GM19372 (cell line): ENCODE data around the gene WDFY1.
A peak's percentile ranks its signal among the peaks of the same experiment; 100 is the strongest.

ENCODE experiments used
- ATAC-seq: cut with Tn5 transposase; IDR thresholded peaks from one replicate; pipeline ENCODE4 v1.9.1; 2021; ENCODE audit warnings: mild to moderate bottlenecking, low read depth, moderate library complexity; ENCODE audit not compliant: unreplicated experiment

The WDFY1 gene

DNA sequence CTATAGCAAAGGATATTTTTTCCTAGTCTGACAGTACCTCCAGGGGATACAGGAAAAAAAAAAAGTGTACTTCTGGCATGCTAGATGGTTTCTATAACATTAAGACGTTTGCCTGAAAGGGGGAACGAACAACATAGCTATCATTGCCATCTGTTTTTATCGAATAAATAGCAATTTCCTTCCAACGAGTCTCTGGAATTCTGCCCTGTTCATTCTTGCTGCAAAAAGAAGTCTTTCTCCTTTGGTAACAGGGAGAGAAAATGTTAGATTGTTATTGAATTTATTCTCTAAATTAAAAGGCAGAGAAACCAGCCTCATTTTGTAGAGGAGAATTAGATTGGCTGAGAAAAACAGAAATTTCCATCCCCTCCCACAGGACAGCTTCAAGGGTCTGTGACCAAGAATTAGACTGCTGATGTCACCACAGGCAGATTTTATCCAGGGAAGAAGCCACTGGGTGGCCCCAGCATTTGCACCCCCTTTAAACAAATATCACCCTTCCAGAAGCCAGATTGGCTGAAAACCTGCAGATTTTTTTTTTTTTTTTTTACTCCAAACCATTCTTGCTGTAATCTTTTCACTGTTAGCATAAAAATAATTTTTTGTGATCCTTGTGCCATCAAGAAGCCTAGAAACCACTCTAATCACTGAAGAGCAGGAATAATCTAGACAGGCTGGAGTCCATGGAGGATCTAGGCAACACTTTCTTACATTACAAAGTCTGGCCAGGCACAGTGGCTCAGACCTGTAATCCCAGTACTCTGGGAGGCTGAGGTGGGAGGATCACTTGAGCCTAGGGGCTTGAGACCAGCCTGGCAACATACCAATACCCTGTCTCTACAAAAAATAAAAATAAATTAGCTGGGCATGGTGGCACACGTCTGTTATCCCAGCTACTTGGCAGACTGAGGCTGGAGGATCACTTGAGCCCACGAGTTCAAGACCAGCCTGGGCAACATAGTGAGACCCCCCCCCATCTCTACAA lies 12.0 kb downstream of the WDFY1 start:
- ATAC-seq = no peak

DNA sequence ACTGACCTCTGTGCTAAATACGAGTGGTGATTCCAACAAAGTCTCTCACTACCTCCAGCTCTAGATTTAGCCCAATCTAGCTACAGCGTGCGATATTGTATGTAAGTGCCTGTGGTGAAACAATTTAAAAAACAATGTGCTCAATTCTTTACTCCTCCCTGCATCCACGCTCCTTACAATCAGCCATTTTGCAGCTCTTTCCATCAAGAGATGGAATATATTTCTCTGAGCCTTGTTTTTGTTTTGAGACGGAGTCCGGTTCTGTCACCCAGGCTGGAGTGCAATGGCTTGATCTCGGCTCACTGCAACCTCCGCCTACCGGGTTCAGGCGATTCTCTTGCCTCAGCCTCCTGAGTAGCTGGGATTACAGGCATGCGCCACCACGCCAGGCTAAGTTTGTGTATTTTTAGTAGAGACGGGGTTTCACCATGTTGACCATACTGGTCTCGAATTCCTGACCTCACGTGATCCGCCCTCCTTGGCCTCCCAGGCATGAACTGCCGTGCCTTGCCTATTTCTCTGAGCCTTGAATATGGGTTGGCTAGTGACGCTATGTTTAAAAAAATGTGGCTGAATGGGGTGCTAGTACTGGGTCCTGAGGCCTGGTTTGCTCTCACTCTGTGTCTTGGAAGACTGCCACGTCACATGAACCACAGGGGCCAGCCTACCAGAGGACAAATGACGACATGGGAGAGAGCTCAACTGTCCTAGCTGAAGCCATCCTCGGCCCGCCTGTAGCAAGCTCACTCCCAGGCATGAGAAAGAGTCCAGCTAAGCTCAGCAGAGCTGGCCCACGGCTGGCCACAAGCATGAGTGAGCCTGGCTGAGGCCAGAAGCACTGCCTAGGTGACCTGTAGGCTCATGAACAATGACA lies 14.8 kb downstream of the WDFY1 start:
- ATAC-seq = no peak

DNA sequence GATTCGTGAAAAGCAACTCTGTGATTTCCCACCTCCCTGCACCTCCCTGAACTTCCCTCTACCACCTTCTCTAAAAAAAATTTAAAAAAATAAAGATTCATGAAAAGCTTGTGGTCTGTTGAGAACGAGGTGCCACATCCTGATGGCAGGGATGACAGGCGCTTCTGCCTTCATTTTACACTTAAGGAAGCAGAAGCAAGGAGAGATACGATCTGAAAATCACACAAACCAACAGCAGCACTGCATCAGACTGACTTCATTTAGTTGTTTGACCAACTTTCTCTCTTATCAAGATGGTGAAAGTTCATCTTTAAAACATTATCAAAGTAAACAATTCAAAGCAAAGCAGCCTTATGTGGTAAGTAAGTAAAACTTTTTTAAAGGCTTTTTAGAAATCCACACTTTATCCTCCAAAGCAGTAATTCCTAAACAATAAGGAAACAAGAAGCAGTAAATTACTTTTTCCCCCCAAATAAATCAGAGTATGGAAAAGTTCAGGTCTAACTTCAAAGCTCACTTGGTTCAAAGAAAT lies 15.5 kb downstream of the WDFY1 start:
- ATAC-seq = no peak

DNA sequence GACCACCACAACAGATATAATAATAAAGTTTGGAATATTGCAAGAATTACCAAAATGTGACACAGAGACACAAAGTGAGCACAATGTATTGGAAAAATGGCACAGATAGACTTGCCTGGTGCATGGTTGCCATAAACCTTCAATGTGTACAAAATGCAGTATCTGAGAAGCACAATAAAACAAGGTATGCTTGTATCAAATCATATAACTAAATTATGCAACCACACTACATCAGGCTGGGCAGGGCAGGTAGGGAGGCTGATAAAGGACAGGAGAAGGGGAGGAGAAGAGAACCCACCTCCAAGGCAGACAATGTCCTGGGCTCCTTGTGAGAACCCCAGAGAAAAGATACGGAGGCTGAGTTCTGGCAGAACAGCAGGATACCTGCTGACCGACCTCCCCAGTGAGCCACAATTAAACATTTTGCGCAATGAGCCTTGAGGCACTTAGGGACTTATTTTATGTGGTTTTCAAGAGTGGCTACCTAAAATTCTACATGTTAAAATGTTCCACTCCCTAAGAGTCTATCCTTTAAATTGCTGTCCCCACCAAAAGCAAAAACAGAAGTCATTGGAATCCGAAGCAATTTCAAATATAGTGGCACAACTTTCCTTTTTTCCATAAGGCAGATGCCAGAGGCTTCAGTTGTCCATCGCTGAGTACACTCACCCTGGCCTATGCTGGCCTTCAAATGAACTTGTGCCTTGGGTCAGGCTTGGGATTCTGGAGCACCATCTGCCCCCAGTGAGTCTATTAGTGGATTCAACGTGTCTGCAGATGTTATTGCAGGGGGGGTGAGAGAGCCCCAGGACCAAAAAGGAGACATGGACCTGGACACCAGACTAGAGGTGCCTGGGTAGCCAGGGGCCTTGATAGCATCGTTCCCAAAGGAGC lies 16.8 kb downstream of the WDFY1 start:
- ATAC-seq = no peak

DNA sequence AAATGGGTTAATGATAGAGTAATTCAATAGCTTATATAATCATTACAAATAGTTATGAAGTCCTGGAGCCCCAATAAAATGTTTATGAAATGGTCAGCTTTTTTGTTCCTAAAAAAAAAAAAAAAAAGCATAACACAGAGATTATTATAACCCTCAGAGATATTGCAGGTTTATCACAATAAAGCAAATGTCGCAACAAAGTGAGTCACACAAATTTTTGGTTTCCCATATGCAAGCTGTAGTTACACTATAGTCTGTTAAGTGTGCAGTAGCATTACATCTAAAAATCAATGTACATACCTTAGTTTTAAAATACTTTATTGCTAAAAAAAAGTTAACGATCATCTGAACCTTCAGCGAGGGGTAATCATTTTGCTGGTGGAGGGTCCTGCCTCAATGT lies 20.0 kb downstream of the WDFY1 start:
- no peak for ATAC-seq

DNA sequence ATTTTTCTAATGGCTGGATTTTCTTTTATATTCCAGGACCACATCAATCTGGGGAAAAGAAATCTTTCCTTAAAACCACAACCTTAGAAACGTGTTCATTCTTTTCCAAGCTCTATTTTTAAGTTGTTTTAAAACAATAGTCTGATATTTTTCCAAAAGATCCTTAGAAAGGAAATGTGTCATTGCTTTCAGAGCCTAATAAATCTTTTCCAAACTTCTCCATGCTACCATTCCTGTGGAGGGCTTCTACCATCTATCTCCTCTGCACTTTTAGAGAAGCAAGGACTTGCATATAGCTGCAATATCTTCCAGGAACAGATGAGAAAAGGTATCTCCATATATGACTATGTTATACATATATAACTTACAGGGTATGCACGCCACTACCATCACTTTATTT lies 21.2 kb downstream of the WDFY1 start:
- ATAC-seq = no peak

DNA sequence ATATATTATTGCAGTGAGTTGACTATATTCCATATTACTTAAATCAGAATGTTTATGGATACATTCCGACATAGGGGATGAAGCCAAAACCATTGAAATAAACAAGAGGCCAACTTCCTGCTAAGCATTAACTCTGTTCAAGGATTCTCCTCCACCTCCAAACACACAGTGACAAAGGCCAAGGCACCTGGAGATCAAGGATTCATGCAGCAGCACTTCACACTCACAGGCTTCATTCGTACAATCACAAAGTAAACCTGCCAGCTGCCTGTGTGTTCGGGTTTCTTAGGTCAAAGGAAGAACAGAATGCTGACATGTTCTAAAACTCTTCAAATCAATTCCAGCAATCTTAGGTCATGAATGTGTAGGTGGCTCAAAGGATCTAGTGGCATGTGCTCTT lies 22.8 kb downstream of the WDFY1 start:
- ATAC-seq = no peak

DNA sequence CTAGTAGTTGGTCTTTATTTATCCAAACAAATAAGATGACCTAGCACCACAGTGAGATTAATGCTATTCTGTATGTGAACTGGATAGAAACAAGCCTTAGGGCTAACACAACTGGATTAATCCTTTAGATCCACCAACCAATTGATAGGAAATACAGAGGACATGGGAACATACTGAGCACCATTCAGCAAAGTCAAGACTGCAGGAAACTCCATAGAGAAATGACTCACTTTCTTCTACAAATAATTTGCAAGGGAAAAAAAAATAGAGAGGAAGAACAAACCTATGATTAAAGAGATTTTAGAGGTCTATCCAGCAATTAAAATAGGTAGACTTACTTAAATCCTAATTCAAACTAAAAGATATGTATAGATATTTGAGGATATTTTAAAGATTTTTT lies 23.9 kb downstream of the WDFY1 start:
- no peak for ATAC-seq

DNA sequence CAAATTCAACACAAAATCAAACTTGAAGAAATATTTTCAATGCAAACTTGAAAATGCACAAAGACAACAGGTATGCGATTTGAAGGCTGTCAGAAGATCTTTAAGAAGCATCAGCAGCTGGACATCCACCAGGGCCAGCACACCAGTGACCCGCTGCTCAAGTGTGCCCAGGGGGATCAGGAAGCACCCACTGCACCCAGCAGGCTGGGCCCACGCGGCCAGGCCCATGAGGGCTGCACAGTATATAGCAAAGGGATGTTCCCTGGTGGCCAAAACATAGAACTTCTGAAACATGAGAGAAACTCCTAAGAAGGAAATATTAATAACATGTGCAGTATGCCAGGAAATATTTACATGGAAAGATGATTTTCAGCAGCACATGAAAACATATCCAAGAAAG lies 25.0 kb downstream of the WDFY1 start:
- no peak for ATAC-seq

DNA sequence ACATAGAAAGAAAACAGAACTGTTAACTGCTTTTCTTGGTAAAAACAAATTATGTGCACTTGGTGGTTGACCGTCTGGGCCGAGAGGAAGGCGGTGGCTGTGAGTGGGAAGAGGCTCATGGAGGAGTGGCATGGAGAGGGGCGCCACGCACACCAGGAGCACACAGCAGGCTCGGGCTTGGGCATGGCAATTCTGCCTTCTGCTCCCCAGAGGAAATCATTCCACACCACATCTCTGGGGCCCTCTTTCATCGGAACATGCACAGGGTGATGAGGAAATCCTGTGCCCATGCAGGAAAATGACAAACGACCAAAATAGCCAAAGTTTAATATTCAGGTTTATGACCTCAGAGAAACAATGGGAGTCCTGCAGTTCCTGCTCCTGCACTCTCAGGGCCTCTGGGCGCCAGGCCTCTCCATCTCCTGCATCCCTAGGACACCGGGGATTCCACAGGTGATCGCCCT lies 26.4 kb downstream of the WDFY1 start:
- no peak for ATAC-seq

DNA sequence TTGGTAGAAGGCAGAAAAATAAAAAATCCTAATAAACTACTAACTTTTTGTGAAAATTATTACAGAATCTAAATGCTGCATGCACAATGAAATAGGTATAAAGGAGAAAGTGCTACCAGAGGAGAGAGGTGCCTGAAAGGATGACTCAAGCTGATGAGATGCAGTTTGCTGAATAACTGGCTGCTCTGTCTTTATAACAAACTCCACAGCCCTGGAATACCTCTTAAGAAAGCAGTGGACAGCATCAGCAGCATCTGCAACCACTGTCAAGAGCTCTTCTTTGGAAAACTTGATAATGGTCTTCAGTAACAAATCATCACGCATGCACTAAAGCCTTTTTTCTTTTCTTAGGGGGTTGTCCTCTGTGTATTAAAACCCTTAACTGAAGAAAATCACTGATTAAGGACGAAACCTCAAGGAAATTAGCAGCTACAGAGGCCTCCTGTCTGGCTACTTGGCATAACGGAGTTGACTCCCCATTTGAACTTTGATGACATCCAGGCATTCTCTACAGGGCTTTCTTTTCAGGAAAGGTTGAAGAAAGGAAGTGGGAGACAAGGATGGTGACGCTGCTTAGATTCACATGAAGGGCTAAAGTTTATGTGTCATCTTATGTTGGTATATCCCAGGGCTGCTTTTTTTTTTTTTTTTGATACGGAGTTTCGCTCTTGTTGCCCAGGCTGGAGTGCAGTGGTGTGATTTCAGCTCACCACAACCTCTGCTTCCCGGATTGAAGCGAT lies 28.8 kb downstream of the WDFY1 start:
- ATAC-seq = no peak

DNA sequence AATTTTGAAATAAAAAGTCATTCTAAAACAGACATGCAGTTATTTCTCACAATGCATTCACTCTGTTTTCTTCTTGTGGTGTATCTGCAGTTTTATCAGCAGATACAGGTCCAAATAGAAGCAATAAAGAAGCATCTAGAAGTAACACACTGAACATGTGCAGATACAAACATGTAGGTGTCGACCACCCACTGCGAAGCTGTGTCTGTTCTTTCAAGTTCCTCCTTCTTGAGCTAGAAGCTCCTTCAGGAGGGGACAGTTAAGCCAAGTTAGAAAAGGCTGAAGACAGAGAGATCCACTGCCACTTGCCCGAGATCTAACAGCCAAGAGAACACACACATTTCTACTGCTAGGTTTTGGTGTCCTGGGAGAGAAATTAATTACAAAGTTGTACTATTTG lies 30.1 kb downstream of the WDFY1 start:
- ATAC-seq = no peak

DNA sequence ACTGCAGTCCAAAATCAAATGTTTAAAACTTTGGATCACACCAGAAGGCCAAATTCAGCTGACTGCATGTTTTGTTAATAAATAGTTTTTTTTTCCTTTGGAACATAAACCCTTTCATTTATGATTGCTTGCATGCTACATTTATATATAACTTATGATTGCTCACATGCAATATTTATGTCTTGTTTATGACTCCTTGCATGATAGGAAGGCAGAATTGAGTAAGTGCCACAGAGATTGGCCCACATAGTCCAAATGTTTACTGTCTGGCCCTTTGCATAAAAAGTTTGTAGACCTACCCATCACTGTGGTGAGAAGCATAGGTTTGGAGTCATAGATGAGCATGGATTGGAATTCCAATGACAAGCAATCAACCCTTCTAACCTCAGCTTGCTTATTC lies 30.8 kb downstream of the WDFY1 start:
- no peak for ATAC-seq

DNA sequence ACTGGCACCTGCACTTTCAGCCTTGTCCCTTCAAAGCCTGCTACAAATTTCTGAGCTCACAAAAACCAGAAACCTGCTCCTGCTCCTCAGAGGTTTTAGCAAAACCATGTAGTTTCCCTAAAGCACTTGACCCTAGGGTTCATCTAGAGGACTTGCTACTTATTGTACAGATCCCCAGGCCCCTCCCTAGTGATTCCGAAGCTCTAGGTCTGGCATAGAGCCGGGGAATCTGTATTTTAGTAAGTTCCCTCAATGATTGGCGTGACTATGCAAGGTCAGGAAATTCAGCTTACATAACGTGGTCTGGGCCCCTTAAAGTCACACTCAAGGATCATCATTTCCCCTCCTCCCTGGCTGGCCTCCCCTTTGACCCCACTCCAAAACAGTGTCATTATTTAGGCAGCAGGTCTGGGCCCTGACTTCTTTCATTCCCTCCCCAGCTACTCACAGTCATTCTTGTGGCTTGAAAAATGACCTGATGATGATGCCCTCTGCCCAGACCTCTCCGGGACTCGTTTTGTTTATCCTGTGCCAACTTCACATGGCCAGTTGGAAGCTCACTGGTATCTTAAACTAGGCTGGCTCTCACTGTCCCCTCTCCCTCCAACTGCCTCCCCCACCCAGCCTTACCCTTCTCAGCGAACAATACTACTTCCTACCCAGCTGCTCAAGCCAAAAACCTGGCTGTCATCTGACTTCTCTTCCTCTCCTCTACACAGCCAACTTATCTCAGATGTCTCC lies 36.0 kb downstream of the WDFY1 start:
- no peak for ATAC-seq

DNA sequence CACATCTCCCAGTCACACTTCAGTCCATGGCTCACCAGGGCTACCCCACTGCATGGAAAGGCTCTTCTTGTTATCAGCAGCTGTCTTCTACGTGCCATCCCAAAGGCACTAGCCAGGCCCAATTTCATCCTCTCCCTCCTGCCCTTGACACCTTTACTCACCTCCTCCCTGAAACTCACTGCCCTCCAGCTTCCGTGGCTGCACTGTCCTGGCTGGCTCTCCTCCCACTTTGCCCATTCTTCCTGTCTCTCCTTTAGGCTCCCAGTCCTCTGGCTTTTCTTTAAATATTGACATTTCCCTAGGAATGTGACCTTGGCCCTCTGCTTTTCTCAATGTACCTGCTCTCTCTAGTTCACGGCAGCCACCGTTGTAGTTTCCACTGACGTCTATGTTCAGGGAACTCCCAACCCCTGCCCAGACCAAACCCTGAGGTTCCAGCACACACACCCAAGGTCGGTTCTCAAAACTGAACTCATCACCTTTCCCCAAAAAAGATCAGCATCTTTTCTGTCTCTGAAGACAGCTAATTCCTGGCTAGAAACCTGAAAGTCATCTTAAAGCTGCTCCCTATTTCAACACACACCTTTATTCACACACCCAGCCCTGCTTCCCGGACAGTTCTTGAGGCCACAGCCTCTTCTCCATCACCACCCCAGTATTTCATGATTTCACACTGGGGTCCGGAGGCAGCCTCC lies 36.7 kb downstream of the WDFY1 start:
- no peak for ATAC-seq

DNA sequence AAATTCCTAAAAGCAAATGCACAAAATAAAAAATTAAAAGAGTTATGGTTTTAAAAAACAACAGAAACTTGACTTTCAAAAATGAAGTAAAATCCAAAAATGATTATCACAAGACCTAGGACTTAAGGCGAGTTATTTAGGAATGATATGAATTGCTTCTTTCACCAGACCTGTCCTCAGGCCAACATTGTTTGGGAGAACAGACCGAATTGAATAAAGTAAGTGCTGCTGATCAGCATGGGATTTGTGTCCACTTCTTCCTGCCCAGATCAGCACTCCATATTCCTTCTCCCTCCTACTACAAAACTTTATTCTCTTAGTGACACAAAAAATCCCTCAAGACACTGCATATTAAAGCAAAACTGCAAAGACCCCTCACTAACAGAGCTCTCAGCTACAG lies 39.1 kb downstream of the WDFY1 start:
- ATAC-seq = no peak

DNA sequence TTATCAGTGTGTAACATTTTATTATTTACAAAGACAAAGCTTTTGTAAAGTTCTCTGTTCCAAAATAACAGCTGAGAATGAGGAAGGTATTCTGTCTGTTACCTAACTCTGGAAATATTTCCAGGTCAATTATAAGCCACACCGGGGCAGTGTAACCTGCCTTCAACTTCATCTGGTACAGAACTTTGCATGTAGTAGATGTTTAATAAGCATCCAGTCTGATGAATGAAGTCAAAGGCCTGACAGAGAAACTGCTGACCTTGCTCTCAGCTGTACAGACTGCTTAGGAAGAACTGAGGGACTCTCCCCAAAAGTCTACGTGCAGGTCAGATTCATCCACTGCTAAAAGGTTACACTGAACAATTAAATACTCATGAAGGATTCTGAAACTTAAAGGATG lies 43.3 kb downstream of the WDFY1 start:
- ATAC-seq = peak; percentile 42

DNA sequence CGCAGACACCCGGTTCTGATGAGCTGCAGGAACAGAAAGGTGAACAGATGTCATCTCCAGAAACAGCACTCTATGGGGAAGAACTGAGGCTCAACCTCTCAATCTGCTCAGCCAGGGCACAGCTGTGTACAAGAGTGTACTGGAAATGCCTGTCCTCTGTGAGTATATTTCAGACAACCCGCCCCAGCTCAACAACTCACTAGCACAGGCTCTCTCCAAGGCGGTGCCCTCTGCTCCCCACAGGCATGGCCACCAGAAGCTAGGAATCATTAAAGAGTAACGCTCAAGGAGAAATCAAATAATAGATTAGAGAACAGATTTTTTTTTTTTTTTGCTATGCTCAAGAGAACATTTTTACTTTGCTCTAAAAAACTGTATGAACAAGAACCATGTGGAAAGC lies 43.8 kb downstream of the WDFY1 start:
- ATAC-seq = no peak
